ENCODE measurements around the gene GINS1.

Gene GINS1

GRCh38 chr20:25478889-25479568 lies 71.6 kb downstream of the GINS1 start:
- DNase-seq: no peak

GRCh38 chr20:25479638-25480037 lies 72.2 kb downstream of the GINS1 start:
- DNase-seq: no peak

- DNase-seq: no peak
Observed at GRCh38 chr20:25480156-25480555, 72.7 kb downstream of the GINS1 start.

- no peak for DNase-seq
Observed at GRCh38 chr20:25480797-25481196, 73.3 kb downstream of the GINS1 start.

- no peak for DNase-seq
Observed at GRCh38 chr20:25481235-25481917, 73.9 kb downstream of the GINS1 start.

- no peak for DNase-seq
Observed at GRCh38 chr20:25481918-25482253, 74.4 kb downstream of the GINS1 start.

GRCh38 chr20:25483431-25484132 lies 76.1 kb downstream of the GINS1 start:
- DNase-seq: no peak

GRCh38 chr20:25484224-25484846 lies 76.9 kb downstream of the GINS1 start:
- no peak for DNase-seq

- no peak for DNase-seq
Observed at GRCh38 chr20:25484911-25485511, 77.5 kb downstream of the GINS1 start.

- DNase-seq: no peak
Observed at GRCh38 chr20:25485872-25486271, 78.4 kb downstream of the GINS1 start.

- DNase-seq: no peak
Observed at GRCh38 chr20:25486377-25486776, 78.9 kb downstream of the GINS1 start.

GRCh38 chr20:25487306-25487705 lies 79.8 kb downstream of the GINS1 start:
- no peak for DNase-seq

- DNase-seq: no peak
Observed at GRCh38 chr20:25487975-25488374, 80.5 kb downstream of the GINS1 start.

- DNase-seq: no peak
Observed at GRCh38 chr20:25489221-25489871, 81.9 kb downstream of the GINS1 start.

GRCh38 chr20:25490656-25491445 lies 83.4 kb downstream of the GINS1 start:
- no peak for DNase-seq

GRCh38 chr20:25491446-25492038 lies 84.1 kb downstream of the GINS1 start:
- no peak for DNase-seq

GRCh38 chr20:25493137-25493536 lies 85.7 kb downstream of the GINS1 start:
- no peak for DNase-seq

GRCh38 chr20:25493748-25494505 lies 86.5 kb downstream of the GINS1 start:
- DNase-seq: no peak

GRCh38 chr20:25494506-25495188 lies 87.2 kb downstream of the GINS1 start:
- no peak for DNase-seq

- DNase-seq: no peak
Observed at GRCh38 chr20:25495189-25495824, 87.8 kb downstream of the GINS1 start.
